BLaER1 (cell line): ENCODE data around the gene AGMO.

Experiments
- H3K27ac ChIP-seq: shearing (Covaris generic); formaldehyde crosslinking; 2 replicates; pipeline ENCODE4 v1.8.1; 2022
- H3K27me3 ChIP-seq: shearing (Covaris generic); formaldehyde crosslinking; 2 replicates; pipeline ENCODE4 v1.8.1; 2022
- H3K36me3 ChIP-seq: shearing (Covaris generic); formaldehyde crosslinking; 2 replicates; pipeline ENCODE4 v1.8.1; 2022
- H3K4me1 ChIP-seq: shearing (Covaris generic); formaldehyde crosslinking; 2 replicates; pipeline ENCODE4 v1.8.1; 2022
- H3K4me2 ChIP-seq: shearing (Covaris generic); formaldehyde crosslinking; 2 replicates; pipeline ENCODE4 v1.8.1; 2022
- H3K4me3 ChIP-seq: shearing (Covaris generic); formaldehyde crosslinking; 2 replicates; pipeline ENCODE4 v1.8.1; 2022
- H3K9ac ChIP-seq: shearing (Covaris generic); formaldehyde crosslinking; 2 replicates; pipeline ENCODE4 v1.8.1; 2022
- H3K9me3 ChIP-seq: shearing (Covaris generic); formaldehyde crosslinking; 2 replicates; pipeline ENCODE4 v1.8.1; 2022
- H4K20me1 ChIP-seq: shearing (Covaris generic); formaldehyde crosslinking; 2 replicates; pipeline ENCODE4 v1.8.1; 2022
- Cebpa-rat ChIP-seq: shearing (Covaris generic); IDR thresholded peaks from 2 replicates; pipeline ENCODE4 v1.8.1; 2022

The AGMO gene

DNA sequence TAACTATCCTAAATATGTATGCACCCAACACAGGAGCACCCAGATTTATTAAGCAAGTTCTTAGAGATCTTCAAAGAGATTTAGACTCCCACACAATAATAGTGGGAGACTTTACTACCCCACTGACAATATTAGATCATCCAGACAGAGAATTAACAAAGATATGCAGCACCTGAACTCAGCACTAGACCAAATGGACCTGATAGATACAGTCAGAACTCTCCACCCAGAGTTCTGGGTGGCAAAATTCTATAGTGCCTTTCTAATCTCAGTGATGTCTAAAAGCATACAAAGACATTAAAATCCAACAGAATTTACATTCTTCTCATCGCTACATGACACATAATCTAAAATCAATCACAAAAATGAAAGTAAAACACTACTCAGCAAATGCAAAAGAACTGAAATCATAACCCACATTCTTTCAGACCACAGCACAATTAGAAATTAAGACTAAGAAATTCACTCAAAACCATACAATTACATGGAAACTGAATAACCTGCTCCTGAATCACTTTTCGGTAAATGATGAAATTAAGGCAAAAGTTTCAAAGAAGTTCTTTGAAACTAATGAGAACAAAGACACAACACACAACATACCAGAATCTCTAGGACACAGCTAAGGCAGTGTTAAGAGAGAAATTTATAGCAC, 183.2 kb downstream of the AGMO start:
- Histone ChIP-seq H4K20me1 (no peaks in the 10 kb centered on the region), H3K4me3 (no peak overlapping the region), H3K9me3 (no peaks in the 10 kb centered on the region), H3K27me3 (no peaks in the 10 kb centered on the region), H3K27ac (no peak overlapping the region), H3K36me3 (no peaks in the 10 kb centered on the region), H3K4me2 (no peak overlapping the region), H3K4me1 (no peaks in the 10 kb centered on the region), H3K9ac (no peak overlapping the region)
- no peak for TF ChIP-seq Cebpa-rat

DNA sequence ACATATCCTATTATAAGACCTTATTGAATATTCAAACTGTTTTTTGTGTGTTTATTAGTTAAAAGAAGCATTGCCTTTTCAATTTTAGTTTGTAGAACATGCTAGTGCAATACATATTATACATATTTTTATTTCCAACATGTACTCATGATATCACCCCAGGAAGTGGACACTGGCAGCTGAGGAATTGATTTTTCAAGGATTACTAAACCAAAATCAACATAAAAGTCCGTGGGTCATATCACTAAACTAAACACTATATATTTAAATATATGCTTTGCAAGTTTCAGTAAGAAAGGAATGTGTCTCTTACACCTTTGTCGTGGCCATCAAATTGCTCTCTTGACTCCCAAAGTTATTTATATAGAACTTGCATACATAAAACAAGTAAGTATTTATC, 185.2 kb downstream of the AGMO start:
- Histone ChIP-seq H3K9ac (no peak overlapping the region), H3K27ac (no peak overlapping the region), H3K9me3 (no peaks in the 10 kb centered on the region), H3K27me3 (no peaks in the 10 kb centered on the region), H3K4me2 (no peak overlapping the region), H3K4me3 (no peak overlapping the region), H3K4me1 (no peaks in the 10 kb centered on the region), H4K20me1 (no peaks in the 10 kb centered on the region), H3K36me3 (no peaks in the 10 kb centered on the region)
- no peak for TF ChIP-seq Cebpa-rat

DNA sequence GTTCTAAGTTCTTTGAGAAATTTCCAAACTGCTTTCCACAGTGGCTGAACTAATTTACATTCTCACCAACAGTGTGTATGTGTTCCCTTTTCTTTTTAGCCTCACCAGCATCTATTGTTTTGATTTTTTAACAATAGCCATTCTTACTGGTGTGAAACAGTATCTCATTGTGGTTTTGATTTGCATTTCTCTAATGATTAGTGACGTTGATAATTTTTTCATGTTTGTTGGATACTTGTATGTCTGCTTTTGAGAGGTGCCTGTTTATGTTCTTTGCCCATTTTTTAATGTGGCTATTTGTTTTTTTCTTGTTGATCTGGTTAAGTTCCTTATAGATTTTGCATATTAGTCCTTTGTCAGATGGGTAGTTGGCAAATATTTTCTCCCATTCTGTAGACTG, 191.4 kb downstream of the AGMO start:
- H3K9me3 ChIP-seq: no peaks in the 10 kb centered on the region
- no peaks in the 10 kb centered on the region for H3K27me3 ChIP-seq
- no peak overlapping the region for H3K9ac ChIP-seq
- no peaks in the 10 kb centered on the region for H4K20me1 ChIP-seq
- H3K27ac ChIP-seq: no peak overlapping the region
- H3K36me3 ChIP-seq: no peaks in the 10 kb centered on the region
- TF ChIP-seq Cebpa-rat: no peak
- H3K4me2 ChIP-seq: no peak overlapping the region
- no peaks in the 10 kb centered on the region for H3K4me1 ChIP-seq
- H3K4me3 ChIP-seq: no peak overlapping the region

DNA sequence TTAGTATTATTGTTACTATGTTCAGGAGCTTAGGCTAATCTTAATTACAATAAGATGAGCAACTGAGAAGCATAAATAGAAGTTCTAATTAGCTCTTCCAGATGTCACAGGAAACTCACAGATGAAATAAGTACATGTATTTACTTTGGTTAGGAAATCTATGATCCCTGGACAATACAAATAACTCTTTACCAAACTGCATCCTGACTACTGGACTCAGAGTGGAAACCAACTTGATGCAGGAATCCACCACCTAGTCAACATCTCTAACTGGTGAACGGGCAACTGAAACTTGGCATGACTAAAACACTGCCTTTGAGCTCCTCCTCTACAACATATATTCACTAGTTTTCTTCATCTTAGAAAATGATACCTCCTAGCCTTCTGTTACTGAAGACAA, 193.2 kb downstream of the AGMO start:
- Histone ChIP-seq H3K4me2 (no peak overlapping the region), H3K36me3 (no peaks in the 10 kb centered on the region), H3K4me1 (no peaks in the 10 kb centered on the region), H3K9me3 (no peaks in the 10 kb centered on the region), H4K20me1 (no peaks in the 10 kb centered on the region), H3K27ac (no peak overlapping the region), H3K9ac (no peak overlapping the region), H3K4me3 (no peak overlapping the region), H3K27me3 (no peaks in the 10 kb centered on the region)
- no peak for TF ChIP-seq Cebpa-rat

- H3K36me3 ChIP-seq: no peaks in the 10 kb centered on the region
- H3K4me2 ChIP-seq: no peak overlapping the region
- H3K4me3 ChIP-seq: no peak overlapping the region
- H4K20me1 ChIP-seq: no peaks in the 10 kb centered on the region
- H3K9ac ChIP-seq: no peak overlapping the region
- no peak for TF ChIP-seq Cebpa-rat
- H3K4me1 ChIP-seq: no peaks in the 10 kb centered on the region
- H3K9me3 ChIP-seq: no peaks in the 10 kb centered on the region
- H3K27me3 ChIP-seq: no peaks in the 10 kb centered on the region
- H3K27ac ChIP-seq: no peak overlapping the region
Measured at GRCh38 chr7:15367897-15368296, 193.9 kb downstream of the AGMO start.

- Histone ChIP-seq H3K27me3 (no peaks in the 10 kb centered on the region), H3K9me3 (no peaks in the 10 kb centered on the region), H3K27ac (no peak overlapping the region), H4K20me1 (no peaks in the 10 kb centered on the region), H3K4me1 (no peaks in the 10 kb centered on the region), H3K4me3 (no peak overlapping the region), H3K36me3 (no peaks in the 10 kb centered on the region), H3K4me2 (no peak overlapping the region), H3K9ac (no peak overlapping the region)
- TF ChIP-seq Cebpa-rat: no peak
Measured at GRCh38 chr7:15358112-15358511, 203.7 kb downstream of the AGMO start.

GRCh38 chr7:15352421-15353206, 209.2 kb downstream of the AGMO start:
- Histone ChIP-seq H3K4me1 (no peaks in the 10 kb centered on the region), H3K27ac (no peak overlapping the region), H3K4me3 (no peak overlapping the region), H3K9ac (no peak overlapping the region), H3K36me3 (no peaks in the 10 kb centered on the region), H3K27me3 (no peaks in the 10 kb centered on the region), H3K9me3 (no peaks in the 10 kb centered on the region), H3K4me2 (no peak overlapping the region), H4K20me1 (no peaks in the 10 kb centered on the region)
- TF ChIP-seq Cebpa-rat: no peak

GRCh38 chr7:15345216-15345615, 216.6 kb downstream of the AGMO start:
- Histone ChIP-seq H3K9me3 (peaks cover 12% of the 10 kb centered on the region), H3K27me3 (no peaks in the 10 kb centered on the region), H4K20me1 (no peaks in the 10 kb centered on the region), H3K4me3 (no peak overlapping the region), H3K36me3 (no peaks in the 10 kb centered on the region), H3K27ac (no peak overlapping the region), H3K4me1 (no peaks in the 10 kb centered on the region), H3K4me2 (no peak overlapping the region), H3K9ac (no peak overlapping the region)
- TF ChIP-seq Cebpa-rat: no peak

DNA sequence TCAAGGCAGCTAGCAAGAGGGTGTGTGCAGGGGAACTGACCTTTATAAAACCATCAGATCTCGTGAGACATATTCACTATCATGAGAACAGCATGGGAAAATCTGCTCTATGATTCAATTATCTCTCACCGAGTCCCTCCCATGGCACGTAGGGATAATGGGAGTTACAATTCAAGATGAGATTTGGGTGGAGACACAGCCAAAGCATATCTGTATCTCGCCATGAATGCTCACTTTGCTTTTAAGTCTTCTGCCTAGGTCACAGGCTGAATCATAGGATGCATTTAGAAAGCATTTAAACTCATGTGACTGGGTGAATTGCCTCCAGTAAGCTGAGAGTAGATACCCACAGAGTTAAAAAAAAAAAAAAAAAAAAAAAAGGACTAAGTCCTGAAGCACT, 220.0 kb downstream of the AGMO start:
- Histone ChIP-seq H3K4me1 (no peaks in the 10 kb centered on the region), H3K27me3 (no peaks in the 10 kb centered on the region), H3K4me2 (no peak overlapping the region), H3K4me3 (no peak overlapping the region), H3K9ac (no peak overlapping the region), H3K9me3 (peaks cover 27% of the 10 kb centered on the region), H4K20me1 (no peaks in the 10 kb centered on the region), H3K36me3 (no peaks in the 10 kb centered on the region), H3K27ac (no peak overlapping the region)
- no peak for TF ChIP-seq Cebpa-rat

DNA sequence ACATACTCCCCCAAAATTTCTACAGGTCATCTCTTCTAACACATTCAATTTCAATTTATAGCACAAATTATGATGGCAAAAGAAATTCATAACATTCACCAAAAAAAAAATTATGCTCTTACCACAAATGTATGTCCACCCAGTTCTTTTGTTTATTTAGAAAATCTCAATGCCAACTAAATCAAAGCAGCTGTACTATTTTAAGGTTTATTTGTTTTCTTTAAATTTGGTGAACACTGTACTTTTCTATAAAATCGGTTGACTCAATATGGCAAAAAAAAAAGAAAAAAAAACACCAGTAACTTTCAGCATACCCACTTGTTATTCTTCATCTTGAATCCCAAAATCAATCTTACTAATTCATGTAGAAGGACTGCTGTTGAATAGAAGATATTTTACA, 225.7 kb downstream of the AGMO start:
- H3K27me3 ChIP-seq: no peaks in the 10 kb centered on the region
- TF ChIP-seq Cebpa-rat: no peak
- H3K9me3 ChIP-seq: peaks cover 24% of the 10 kb centered on the region
- H3K36me3 ChIP-seq: no peaks in the 10 kb centered on the region
- H3K4me2 ChIP-seq: no peak overlapping the region
- no peak overlapping the region for H3K27ac ChIP-seq
- H3K4me3 ChIP-seq: no peak overlapping the region
- H3K4me1 ChIP-seq: no peaks in the 10 kb centered on the region
- H4K20me1 ChIP-seq: no peaks in the 10 kb centered on the region
- H3K9ac ChIP-seq: no peak overlapping the region
